ENCODE results near the gene MAX. TPM values are rescaled to one million over a fixed set of nuclear protein-coding genes. Genes with fewer than 3 reads are reported as not detected.
A peak's percentile ranks its signal among the peaks of the same experiment; 100 is the strongest.

MAX gene
- total RNA-seq, 3 donors from 2014 or later, result 129 to 153 (median 147) TPM

DNA sequence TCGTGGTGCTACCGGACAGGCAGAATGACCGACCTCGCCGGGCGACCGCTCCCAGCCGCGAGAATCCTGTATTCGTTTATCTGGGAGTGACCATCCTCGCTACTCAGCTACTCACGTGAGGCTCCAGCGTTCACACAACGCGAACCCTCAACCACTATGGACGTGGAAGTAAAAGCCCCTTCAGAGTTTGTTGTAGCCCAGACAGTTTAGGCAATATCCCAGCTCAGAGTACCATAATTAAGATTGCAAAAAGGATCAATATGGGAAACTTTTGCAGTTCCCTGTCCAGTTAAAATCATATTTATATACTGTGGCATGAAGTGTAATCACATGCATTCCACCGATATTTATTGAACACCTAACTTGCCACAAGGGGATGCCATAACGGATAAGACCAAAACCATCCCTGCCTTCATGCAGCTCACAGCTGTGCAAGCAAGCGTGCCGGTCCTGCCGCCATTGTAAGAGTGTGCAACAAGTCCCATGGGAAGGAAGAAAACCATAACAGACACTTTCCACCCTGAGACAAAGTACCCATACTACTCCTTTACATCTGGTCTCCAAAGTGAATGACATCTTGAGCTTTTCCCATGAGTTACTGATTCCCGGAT lies 938 bp upstream of the MAX start:
- Histone ChIP-seq H3K4me1 (ENCODE audit: low read depth) (peaks cover 11% of the 10 kb centered on the region), H3K9me3 (no peaks in the 10 kb centered on the region), H3K4me3 (peak overlapping the region; percentile 7), H3K36me3 (ENCODE audit: low read depth) (no peaks in the 10 kb centered on the region)
- peak in 2 of 3 donors; percentile 39 to 44 for DNase-seq
- no peak for TF ChIP-seq CTCF (IDR thresholded peaks at IDR 0.05)
- intact Hi-C loops (cut with DNase I, micrococcal nuclease), result no loop called here
- ATAC-seq, result peak; percentile 1

GRCh38 chr14:65101631-65102440 lies 481 bp downstream of the MAX start:
- peak; percentile 3 for ATAC-seq
- peak; percentile 47 to 80 (median 69) for DNase-seq
- intact Hi-C loops (cut with DNase I, micrococcal nuclease), result no loop called here
- H3K9me3 ChIP-seq, result no peaks in the 10 kb centered on the region
- H3K4me3 ChIP-seq, result peak overlapping the region; percentile 91
- H3K36me3 ChIP-seq (ENCODE audit: low read depth), result no peaks in the 10 kb centered on the region
- H3K4me1 ChIP-seq (ENCODE audit: low read depth), result peaks cover 14% of the 10 kb centered on the region
- no peak for TF ChIP-seq CTCF (IDR thresholded peaks at IDR 0.05)

DNA sequence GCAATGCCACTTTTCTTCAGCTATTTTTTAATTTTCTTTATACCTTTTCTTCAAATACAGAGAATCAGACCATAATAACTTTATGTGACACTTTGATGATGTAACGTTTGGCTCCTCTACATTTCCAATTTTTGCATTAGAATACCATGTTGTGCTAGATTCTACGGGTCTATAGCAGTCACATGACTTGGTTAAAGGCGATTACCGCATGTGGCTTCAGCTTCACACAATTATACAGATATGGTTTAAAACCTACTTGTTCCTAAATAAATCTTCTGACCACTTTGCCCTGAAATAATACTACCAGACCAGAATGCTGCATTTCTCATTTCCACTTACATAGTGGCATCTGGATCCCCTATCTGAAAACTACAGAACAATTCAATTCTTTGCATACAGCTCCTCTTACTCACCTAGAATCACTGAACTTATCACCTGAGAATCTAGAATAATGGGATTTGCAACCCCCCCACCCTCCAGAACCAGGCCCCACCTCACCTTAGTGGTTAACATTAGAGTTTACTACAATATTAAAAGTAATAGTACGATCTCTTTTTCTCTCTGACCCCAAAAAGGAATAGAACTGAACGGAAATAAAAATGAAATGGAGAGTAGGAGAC lies 1.3 kb downstream of the MAX start:
- Histone ChIP-seq H3K36me3 (ENCODE audit: low read depth) (no peaks in the 10 kb centered on the region), H3K9me3 (no peaks in the 10 kb centered on the region), H3K4me3 (peak overlapping the region; percentile 91), H3K4me1 (ENCODE audit: low read depth) (peaks cover 22% of the 10 kb centered on the region)
- TF ChIP-seq CTCF (IDR thresholded peaks at IDR 0.05), result no peak
- ATAC-seq (no peak), DNase-seq (no peak)
- intact Hi-C loops (cut with DNase I, micrococcal nuclease), result no loop called here

- no peak for DNase-seq
- intact Hi-C loops (cut with DNase I, micrococcal nuclease), result no loop called here
- ATAC-seq, result no peak
- H3K9me3 ChIP-seq, result no peaks in the 10 kb centered on the region
- H3K4me1 ChIP-seq (ENCODE audit: low read depth), result peaks cover 33% of the 10 kb centered on the region
- no peaks in the 10 kb centered on the region for H3K36me3 ChIP-seq (ENCODE audit: low read depth)
- no peak overlapping the region for H3K4me3 ChIP-seq
- no peak for TF ChIP-seq CTCF (IDR thresholded peaks at IDR 0.05)
Observed at GRCh38 chr14:65098586-65098985, 3.7 kb downstream of the MAX start.

DNA sequence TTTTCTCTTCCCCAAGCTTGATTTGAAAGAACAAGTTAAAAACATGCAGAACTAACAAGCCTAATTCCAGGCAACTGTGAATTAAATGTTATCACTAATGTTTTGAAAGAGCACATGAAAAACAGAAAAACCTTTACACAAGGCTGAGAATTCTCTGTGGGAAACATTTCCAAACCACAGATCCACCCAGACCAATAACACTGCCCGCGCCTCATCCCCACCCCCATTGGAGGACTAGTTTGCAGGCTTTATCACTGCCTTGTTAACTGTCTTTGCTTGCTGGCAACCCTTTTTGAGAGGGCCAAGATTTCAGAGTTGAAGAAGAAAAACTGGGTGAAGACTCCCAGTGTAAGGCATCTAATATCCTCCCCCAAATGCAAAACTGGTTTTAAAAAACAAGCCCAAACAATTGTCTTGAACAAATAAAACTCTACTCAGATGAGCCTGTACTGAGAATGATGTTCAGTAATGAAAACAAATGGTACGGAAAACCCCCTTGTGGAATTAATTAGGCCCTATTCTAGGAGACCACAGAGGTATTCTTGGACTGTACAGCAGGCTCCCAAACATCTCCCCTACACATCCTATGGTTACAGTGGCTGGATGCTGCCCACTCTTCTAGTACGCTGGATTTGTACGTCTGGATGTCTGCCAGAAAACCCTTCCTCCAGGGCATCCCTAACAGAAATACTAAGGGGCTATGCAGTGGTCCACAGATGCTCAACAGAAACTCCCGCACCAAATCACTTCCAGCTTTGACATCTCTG lies 5.8 kb downstream of the MAX start:
- intact Hi-C loops (cut with DNase I, micrococcal nuclease), result no loop called here
- no peak for ATAC-seq

More for the DNA sequence above, 5.8 kb downstream of the MAX start:
- Histone ChIP-seq H3K9me3 (no peaks in the 10 kb centered on the region), H3K4me3 (no peak overlapping the region), H3K4me1 (ENCODE audit: low read depth) (peaks cover 35% of the 10 kb centered on the region), H3K36me3 (ENCODE audit: low read depth) (no peaks in the 10 kb centered on the region)
- no peak for DNase-seq
- TF ChIP-seq CTCF (IDR thresholded peaks at IDR 0.05), result no peak
